GM12873 (cell line): ENCODE data around the gene SPSB2.

ENCODE experiments used
- TF ChIP-seq, protein P1 (sequence below): IDR thresholded peaks from 2 replicates; pipeline ENCODE4 v1.5.1; 2012; ENCODE audit warnings: low read depth, mild to moderate bottlenecking, moderate library complexity, low read length, control low read depth; ENCODE audit not compliant: insufficient read depth; ENCODE audit errors: missing control alignments

The SPSB2 gene

DNA sequence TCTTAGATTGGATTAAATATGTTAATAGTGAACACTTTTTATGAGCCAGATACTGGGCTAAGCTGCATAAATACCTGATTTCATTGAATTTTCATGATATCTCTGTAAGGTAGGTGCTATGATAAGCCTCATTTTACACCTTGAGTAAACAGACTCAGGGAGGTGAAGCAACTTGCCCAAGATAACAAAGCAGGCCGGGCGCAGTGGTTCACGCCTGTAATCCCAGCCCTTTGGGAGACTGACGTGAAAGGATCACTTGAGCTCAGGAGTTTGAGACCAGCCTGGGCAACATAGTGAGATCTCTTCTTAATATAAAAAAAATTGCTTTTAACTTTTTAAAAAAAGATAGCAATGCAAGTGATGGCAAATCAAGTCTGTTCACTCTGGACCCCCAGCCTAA, 31.0 kb downstream of the SPSB2 start:
- TF ChIP-seq, protein P1, sequence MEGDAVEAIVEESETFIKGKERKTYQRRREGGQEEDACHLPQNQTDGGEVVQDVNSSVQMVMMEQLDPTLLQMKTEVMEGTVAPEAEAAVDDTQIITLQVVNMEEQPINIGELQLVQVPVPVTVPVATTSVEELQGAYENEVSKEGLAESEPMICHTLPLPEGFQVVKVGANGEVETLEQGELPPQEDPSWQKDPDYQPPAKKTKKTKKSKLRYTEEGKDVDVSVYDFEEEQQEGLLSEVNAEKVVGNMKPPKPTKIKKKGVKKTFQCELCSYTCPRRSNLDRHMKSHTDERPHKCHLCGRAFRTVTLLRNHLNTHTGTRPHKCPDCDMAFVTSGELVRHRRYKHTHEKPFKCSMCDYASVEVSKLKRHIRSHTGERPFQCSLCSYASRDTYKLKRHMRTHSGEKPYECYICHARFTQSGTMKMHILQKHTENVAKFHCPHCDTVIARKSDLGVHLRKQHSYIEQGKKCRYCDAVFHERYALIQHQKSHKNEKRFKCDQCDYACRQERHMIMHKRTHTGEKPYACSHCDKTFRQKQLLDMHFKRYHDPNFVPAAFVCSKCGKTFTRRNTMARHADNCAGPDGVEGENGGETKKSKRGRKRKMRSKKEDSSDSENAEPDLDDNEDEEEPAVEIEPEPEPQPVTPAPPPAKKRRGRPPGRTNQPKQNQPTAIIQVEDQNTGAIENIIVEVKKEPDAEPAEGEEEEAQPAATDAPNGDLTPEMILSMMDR, result no peak

DNA sequence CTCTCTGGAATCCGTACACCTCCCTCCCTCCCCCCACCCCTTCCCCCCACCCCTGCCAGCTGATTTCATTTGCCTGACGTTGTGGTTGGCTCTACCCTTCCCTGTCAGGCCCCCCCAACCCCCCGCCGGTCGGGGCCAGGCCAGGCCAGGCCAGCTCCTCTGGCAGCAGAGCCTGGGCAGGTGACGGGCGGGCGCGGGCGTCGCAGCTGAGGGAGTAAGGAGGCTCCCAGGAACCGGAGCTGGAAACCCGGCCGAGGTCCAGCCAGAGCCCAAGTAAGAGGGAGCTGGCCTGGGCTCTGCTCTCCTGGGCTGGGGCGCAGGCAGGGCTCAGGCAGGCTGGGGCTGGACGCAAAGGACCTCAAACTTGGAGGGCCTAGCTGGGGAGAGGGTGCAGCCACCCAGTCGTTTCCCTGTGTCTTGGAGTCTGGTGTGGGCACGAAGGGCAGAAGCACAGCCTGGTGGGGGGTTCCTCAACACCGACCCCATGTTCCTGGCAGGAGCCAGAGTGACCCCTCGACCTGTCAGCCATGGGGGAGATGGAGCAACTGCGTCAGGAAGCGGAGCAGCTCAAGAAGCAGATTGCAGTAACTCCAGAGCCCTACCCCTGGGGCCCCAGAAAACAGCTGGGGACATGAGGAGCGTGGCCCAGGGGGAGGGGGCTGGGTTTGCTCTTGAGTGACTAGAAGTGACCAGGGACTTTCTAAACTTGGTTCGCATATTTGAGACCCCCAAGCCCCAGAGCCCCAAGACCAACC, 32.2 kb downstream of the SPSB2 start, which contains the start of gene GNB3:
Gene GNB3, plus strand, starts transcription at position 165 of the 755 bp plus-strand sequence. Its CDS starts 363 bp downstream, at position 528.
- TF ChIP-seq, protein P1, result no peak

DNA sequence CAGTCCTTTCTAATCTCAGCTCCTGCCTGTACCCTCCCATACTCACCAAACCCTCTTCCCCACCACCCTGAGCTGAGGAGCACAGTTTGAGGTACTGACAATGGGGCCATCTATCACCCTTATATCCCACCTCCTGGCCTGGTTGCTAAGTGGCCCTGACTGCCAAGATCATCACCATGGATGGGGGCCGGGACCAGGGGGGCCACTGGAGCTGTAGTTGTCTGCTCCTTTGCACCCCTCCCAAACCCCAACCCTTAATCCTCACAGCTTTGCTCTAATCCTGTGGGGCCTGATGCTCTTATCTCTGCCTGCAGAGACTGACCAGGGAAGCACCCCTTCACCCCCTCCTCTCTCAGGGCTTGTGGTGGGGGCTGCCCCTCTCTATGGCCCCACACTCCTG, 32.8 kb downstream of the SPSB2 start:
- TF ChIP-seq, protein P1, result no peak

DNA sequence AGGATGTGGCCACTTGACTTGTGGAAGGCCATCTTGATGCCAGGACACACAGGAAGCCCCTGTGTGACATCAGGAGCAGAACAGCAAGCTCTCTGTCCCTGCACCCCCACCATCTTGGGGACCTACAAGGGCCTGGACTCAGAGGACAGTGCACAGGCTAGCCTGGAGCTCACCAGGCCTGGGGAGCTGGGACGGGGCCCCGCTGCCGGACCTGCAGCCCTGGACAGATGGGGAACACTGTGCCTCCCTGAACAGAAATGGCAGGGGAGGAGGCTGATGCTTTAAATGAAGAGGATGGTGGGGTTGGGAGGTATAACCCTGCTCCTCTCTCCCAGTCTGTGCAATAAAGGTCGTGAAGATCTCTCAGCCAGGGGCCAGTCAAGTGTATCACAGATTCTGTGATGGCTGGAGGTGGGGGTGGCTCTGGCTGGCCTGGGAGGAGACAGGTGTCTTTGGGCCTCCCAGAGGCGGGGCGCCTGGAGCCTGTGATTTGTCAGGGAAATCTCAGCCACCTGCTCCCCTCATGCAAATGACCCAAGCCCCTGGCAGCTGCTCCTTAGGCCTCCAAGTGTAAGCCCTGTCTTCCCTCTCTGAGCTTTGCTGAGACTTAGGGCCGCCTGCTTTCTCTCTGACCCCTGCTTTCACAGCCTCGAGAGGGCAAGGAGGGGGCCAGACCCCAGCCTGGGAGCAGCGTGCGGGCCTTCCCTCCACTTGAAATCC, 33.5 kb downstream of the SPSB2 start:
- TF ChIP-seq, protein P1, result no peak

DNA sequence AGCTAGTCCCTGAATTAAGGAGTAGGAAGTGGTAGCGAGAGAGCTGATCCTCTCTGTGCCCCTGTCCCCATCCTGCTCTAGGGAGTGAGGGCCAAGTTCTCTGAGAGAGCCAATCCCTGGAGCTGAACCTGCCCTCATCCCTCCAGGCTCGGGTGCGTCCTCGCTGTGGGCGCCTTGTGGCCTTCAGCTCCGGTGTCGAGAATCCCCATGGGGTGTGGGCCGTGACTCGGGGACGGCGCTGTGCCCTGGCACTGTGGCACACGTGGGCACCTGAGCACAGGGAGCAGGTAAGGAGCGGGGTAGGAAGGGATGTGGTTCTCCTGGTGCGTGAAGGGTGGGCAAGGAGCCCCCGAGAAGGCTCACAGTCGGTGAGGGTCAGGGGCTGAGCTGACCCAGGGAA, 34.2 kb downstream of the SPSB2 start:
- TF ChIP-seq, protein P1, result no peak

DNA sequence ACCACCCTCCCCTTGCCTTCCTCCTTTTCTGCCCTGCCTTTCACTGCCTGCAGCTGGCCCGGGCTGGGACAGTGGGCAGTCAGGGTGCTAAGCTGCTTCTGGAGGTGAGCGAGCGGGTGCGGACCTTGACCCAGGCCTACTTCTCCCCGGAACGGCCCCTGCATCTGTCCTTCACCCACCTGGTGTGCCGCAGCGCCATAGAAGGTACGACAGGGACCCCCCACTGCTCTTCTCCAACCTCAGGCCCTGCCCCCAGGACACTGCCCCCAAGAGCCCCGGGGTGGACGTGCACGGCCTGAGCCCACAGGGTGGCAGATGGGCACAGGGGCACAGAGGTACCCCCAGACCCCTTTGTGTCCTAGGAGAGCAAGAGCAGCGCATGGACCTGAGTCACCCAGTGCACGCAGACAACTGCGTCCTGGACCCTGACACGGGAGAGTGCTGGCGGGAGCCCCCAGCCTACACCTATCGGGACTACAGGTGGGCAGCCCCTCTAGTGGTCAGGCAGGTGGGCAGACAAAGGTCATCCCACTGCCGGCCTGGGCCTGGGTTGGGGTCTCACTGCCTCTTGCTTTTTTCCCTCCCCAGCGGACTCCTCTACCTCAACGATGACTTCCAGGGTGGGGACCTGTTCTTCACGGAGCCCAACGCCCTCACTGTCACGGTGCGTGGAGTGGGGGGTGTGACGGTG, 35.6 kb downstream of the SPSB2 start:
- TF ChIP-seq, protein P1, result no peak

DNA sequence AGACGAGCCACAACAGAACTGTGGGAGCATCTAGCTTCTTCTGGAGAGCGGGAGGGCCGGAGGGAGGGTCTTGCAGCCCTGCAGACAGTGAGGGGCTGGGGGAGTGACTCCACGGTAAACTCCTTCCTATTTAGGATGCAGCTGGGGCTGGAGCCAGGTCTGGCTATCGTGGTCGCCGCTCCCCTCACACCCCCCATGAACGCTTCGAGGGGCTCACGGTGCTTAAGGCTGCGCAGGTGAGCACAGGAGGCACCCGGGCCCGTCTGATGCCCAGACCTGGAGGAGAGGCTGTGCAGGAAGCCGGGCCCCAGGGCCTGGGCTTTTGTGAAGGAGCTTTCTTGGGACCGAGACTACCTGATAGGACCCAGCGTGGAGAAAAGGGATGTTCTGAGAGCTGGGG, 36.3 kb downstream of the SPSB2 start:
- TF ChIP-seq, protein P1, result no peak
